ENCODE data around the gene IRF5.
"Not testable (repeated sequence)": the region's sequence is repeated elsewhere in the genome, so short reads cannot be mapped to it uniquely, and the experiment has no call there.

The IRF5 gene

DNA sequence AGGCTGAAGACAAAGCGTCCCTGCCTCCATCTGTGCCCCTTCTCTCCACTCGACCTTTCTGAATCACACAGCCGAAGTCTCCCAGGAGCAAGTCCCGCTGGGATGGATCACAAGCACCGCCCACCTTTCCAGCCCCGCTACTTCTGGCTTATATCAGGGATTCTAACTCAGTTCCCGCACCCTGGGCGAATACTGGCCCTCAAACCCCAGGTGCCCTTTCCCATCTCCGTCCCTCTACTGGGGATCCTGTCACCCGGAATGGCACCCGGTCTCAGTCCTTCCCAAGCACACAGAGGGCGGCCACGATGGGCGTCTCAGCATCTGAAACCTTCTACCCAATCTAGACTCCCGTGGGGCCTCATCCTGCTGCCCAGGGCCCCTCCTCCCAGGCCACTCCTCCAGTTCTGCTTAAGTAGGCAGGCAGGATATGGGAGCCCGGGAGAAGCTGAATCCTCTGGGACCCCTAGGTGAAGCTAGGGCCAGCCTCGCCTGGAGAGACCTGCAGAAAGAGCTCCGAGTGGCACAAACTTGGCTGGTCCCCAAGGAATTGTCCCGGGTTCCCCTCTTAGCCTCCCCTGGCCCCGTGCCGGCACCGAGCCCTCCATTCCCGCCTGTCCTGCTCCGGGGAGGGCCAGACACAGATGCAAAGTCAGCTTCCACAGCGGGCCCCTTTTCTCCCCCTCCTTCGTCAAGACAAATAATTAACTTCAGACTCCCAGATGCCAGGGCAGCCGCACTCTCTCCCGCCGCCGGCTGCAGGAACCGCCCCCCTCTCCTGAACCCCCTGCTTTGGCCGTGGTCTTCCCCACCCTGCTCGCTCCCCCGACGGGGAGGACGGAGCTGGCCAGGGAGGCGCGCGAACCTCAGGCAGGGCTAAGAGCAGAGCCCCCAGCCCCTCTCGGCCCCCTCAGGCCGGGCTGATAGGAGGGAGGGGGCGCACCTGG is 27.8 kb upstream of the IRF5 start:
- Histone ChIP-seq H3K4me1 (ENCODE audit: low read depth, poor library complexity, severe bottlenecking) (peaks cover 1% of the 10 kb centered on the region), H2AFZ (ENCODE audit: low read depth) (no peak overlapping the region), H3K4me3 (IDR thresholded peaks at IDR 0.05; ENCODE audit: insufficient read depth, low read depth, low read length) (no peak overlapping the region), H3K27me3 (ENCODE audit: insufficient read depth, low read depth) (peaks cover 28% of the 10 kb centered on the region; the same call in 1 of the 2 replicates), H3K79me2 (ENCODE audit: insufficient read depth, low read depth) (no peaks in the 10 kb centered on the region), H3K36me3 (ENCODE audit: insufficient read depth) (no peaks in the 10 kb centered on the region), H4K20me1 (ENCODE audit: insufficient read depth) (no peaks in the 10 kb centered on the region), H3K9ac (no peak overlapping the region), H3K4me2 (no peak overlapping the region), H3K27ac (no peak overlapping the region)
- TF ChIP-seq, protein P1, sequence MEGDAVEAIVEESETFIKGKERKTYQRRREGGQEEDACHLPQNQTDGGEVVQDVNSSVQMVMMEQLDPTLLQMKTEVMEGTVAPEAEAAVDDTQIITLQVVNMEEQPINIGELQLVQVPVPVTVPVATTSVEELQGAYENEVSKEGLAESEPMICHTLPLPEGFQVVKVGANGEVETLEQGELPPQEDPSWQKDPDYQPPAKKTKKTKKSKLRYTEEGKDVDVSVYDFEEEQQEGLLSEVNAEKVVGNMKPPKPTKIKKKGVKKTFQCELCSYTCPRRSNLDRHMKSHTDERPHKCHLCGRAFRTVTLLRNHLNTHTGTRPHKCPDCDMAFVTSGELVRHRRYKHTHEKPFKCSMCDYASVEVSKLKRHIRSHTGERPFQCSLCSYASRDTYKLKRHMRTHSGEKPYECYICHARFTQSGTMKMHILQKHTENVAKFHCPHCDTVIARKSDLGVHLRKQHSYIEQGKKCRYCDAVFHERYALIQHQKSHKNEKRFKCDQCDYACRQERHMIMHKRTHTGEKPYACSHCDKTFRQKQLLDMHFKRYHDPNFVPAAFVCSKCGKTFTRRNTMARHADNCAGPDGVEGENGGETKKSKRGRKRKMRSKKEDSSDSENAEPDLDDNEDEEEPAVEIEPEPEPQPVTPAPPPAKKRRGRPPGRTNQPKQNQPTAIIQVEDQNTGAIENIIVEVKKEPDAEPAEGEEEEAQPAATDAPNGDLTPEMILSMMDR (conservative IDR thresholded peaks at IDR 0.05; ENCODE audit: low read depth, low read length) = no peak

GRCh38 chr7:128910569-128910945 is 27.2 kb upstream of the IRF5 start, which contains the start of gene KCP:
KCP (minus strand) TSS chr7:128910709; CDS start chr7:128910676, 33 bp downstream.
- Histone ChIP-seq H3K27ac (no peak within 1 kb of the TSS), H2AFZ (ENCODE audit: low read depth) (no peak within 1 kb of the TSS), H3K4me1 (ENCODE audit: low read depth, poor library complexity, severe bottlenecking) (no peaks in the 10 kb centered on the region), H3K4me3 (IDR thresholded peaks at IDR 0.05; ENCODE audit: insufficient read depth, low read depth, low read length) (no peak within 1 kb of the TSS), H3K79me2 (ENCODE audit: insufficient read depth, low read depth) (no peaks in the 10 kb centered on the region), H3K4me2 (no peak within 1 kb of the TSS), H3K27me3 (ENCODE audit: insufficient read depth, low read depth) (peaks cover 29% of the 10 kb centered on the region; the same call in 1 of the 2 replicates), H3K36me3 (ENCODE audit: insufficient read depth) (no peaks in the 10 kb centered on the region), H3K9ac (no peak within 1 kb of the TSS), H4K20me1 (ENCODE audit: insufficient read depth) (no peaks in the 10 kb centered on the region)
- TF ChIP-seq, protein P1 (conservative IDR thresholded peaks at IDR 0.05; ENCODE audit: low read depth, low read length) = no peak

DNA sequence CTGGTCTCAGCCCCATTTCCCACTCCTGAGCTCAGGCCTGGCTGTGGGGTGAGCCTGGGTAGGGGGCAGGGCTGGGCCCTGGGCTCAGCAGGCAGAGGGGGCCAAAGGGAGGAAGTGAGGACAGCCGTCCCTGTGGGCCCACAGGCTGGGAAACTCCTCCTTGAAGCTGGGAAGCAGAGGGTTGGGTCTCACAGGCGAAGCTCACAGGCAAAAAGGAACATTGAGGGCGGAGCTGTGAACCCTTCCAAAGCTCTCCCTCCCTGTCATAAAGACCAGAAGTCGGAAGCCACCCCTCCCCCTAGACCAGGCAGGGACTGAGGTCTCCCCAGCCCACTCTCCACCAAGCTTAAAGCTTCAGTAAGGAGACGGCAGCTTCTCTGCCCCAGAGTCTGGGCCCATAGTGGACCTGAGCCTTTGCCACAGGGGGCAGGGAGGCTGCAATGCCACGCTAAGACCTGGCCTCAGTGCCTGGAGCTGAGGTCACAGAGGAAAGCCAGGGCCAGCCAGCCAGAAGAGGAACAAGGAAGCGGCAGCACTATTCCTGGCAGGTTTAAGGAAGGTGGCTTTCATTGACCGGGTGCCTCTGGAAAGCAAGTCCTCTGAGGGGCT is 26.2 kb upstream of the IRF5 start:
- Histone ChIP-seq H3K9ac (no peak overlapping the region), H3K4me3 (IDR thresholded peaks at IDR 0.05; ENCODE audit: insufficient read depth, low read depth, low read length) (no peak overlapping the region), H3K4me1 (ENCODE audit: low read depth, poor library complexity, severe bottlenecking) (no peaks in the 10 kb centered on the region), H3K27ac (no peak overlapping the region), H4K20me1 (ENCODE audit: insufficient read depth) (no peaks in the 10 kb centered on the region), H2AFZ (ENCODE audit: low read depth) (no peak overlapping the region), H3K79me2 (ENCODE audit: insufficient read depth, low read depth) (no peaks in the 10 kb centered on the region), H3K4me2 (no peak overlapping the region), H3K27me3 (ENCODE audit: insufficient read depth, low read depth) (peaks cover 29% of the 10 kb centered on the region; the same call in 1 of the 2 replicates), H3K36me3 (ENCODE audit: insufficient read depth) (no peaks in the 10 kb centered on the region)
- TF ChIP-seq, protein P1 (conservative IDR thresholded peaks at IDR 0.05; ENCODE audit: low read depth, low read length) = no peak

DNA sequence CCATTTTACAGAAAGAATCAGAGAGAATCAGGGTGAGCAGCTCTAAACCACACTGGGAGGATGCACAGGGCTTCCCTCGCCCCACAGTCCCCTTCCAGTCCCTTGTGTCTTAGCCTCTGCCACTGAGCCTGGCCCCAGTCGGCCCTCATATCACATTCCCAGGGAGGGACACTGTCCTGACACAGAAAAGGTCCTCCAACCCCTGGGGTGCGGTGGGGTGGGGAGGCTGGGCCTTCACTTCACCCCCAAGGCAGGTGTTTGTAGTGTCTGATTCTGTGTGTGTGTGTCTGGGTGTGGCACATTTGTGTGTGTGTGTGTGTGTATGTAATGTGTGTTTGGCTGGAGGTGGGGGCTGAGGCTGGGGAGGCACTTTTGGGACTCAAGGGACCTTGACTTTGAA is 25.4 kb upstream of the IRF5 start:
- H2AFZ ChIP-seq (ENCODE audit: low read depth) = no peak overlapping the region
- H4K20me1 ChIP-seq (ENCODE audit: insufficient read depth) = no peaks in the 10 kb centered on the region
- H3K4me2 ChIP-seq = no peak overlapping the region
- H3K36me3 ChIP-seq (ENCODE audit: insufficient read depth) = no peaks in the 10 kb centered on the region
- TF ChIP-seq, protein P1 (conservative IDR thresholded peaks at IDR 0.05; ENCODE audit: low read depth, low read length) = no peak
- peaks cover 29% of the 10 kb centered on the region; the same call in 1 of the 2 replicates for H3K27me3 ChIP-seq (ENCODE audit: insufficient read depth, low read depth)
- no peaks in the 10 kb centered on the region for H3K79me2 ChIP-seq (ENCODE audit: insufficient read depth, low read depth)
- H3K27ac ChIP-seq = no peak overlapping the region
- no peak overlapping the region for H3K4me3 ChIP-seq (IDR thresholded peaks at IDR 0.05; ENCODE audit: insufficient read depth, low read depth, low read length)
- H3K4me1 ChIP-seq (ENCODE audit: low read depth, poor library complexity, severe bottlenecking) = no peaks in the 10 kb centered on the region
- H3K9ac ChIP-seq = no peak overlapping the region

GRCh38 chr7:128912709-128913495 is 24.8 kb upstream of the IRF5 start:
- H3K36me3 ChIP-seq (ENCODE audit: insufficient read depth); H3K4me2 ChIP-seq; H3K79me2 ChIP-seq (ENCODE audit: insufficient read depth, low read depth); H2AFZ ChIP-seq (ENCODE audit: low read depth); H3K27ac ChIP-seq; H3K4me1 ChIP-seq (ENCODE audit: low read depth, poor library complexity, severe bottlenecking); H3K4me3 ChIP-seq (IDR thresholded peaks at IDR 0.05; ENCODE audit: insufficient read depth, low read depth, low read length); H4K20me1 ChIP-seq (ENCODE audit: insufficient read depth); H3K9ac ChIP-seq: not testable (repeated sequence)
- peaks cover 29% of the 10 kb centered on the region; the same call in 1 of the 2 replicates for H3K27me3 ChIP-seq (ENCODE audit: insufficient read depth, low read depth)

Measured in KMS-11 (cell line).